Prostate gland (tissue), 1 donor: Measurements from ENCODE around the gene IFITM1.

Experiments used
- POLR2A ChIP-seq: fragments of 450-650 bp; IDR thresholded peaks from one replicate; pipeline ENCODE4 v1.6.1; 2016; ENCODE audit warnings: antibody characterized with exemption, mild to moderate bottlenecking
- POLR2AphosphoS5 ChIP-seq: sonication (generic); formaldehyde crosslinking; IDR thresholded peaks from one replicate; pipeline ENCODE4 v1.6.1; 2017; ENCODE audit warnings: antibody characterized with exemption

DNA sequence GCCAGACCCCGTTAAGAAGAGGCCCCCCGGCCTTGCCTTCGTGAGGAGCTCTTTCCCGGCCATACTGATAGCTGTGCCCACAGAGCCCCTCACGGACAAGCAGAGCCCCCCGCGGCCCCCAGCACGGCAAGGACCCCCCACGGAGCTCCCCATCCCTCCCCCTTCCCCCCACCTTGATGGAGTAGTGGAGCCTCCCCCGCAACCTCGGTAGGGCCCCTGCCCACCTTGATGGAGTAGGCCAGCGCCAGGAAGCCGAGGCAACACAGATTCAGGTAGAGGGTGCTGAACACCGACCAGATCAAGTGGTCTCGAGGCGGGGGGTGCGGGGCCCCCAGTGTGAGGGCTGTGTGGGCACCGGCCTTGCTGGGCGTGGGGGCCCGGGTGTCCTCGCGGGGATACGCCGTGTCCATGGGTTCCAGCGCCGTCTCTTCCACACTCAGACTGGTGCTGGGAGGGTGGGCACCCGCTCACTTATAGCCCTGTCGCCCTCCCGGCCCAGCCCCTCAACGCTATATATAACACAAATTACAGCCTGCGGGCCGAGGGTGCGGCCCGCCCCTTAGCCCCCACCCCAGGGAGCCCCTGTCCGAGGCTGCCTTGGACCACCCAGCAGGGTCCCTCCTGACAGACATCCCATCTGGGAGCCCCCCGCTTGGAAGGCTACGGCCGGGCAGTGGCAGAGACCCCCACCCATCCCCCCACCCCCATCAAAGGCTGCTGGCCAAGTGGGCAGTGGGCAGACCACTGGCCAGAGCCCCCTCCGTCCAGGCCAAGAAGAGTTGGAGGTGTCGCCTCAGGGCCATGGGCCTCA is 14.6 kb upstream of the IFITM1 start, which contains the start of gene IFITM5:
- no peak for TF ChIP-seq POLR2A
- TF ChIP-seq POLR2AphosphoS5: no peak
